ENCODE results near the gene PSKH1. TPM values are rescaled to one million over a fixed set of nuclear protein-coding genes. Genes with fewer than 3 reads are reported as not detected.

Gene PSKH1
- polyA plus RNA-seq, 6 donors from 2014 or later = 14.2 to 24.4 (median 17.4) TPM

GRCh38 chr16:67927131-67927941 lies 34.3 kb downstream of the PSKH1 start:
- ATAC-seq (ENCODE audit: low read depth in 2 of 2) = no peak
- Mint-ChIP-seq H3K4me3 (no peak overlapping the region), H3K27me3 (no peaks in the 10 kb centered on the region), H3K4me1 (peaks cover 32 to 46% (median 43%) of the 10 kb centered on the region in 3 donors), H3K9me3 (no peaks in the 10 kb centered on the region), H3K27ac (peak overlapping the region in 1 of 6 donors; percentile 75), H3K36me3 (no peaks in the 10 kb centered on the region)
- no peak for DNase-seq

DNA sequence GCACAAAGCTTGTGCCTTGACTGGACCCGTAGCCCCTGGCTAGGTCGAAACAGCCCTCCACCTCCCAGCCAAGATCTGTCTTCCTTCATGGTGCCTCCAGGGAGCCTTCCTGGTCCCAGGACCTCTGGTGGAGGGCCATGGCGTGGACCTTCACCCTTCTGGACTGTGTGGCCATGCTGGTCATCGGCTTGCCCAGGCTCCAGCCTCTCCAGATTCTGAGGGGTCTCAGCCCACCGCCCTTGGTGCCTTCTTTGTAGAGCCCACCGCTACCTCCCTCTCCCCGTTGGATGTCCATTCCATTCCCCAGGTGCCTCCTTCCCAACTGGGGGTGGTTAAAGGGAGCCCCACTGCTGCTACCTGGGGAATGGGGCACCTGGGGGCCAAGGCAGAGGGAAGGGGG lies 35.1 kb downstream of the PSKH1 start:
- no peaks in the 10 kb centered on the region for H3K36me3 Mint-ChIP-seq
- H3K9me3 Mint-ChIP-seq = no peaks in the 10 kb centered on the region
- ATAC-seq (ENCODE audit: low read depth in 2 of 2) = peak in 1 of 2 donors; percentile 6
- no peak overlapping the region for H3K4me3 Mint-ChIP-seq
- no peaks in the 10 kb centered on the region for H3K27me3 Mint-ChIP-seq
- H3K4me1 Mint-ChIP-seq = peaks cover 30 to 45% (median 38%) of the 10 kb centered on the region in 3 donors
- DNase-seq = no peak
- H3K27ac Mint-ChIP-seq = peak overlapping the region in 3 of 6 donors; percentile 24 to 78 (median 75)

GRCh38 chr16:67928561-67929364 lies 35.7 kb downstream of the PSKH1 start:
- ATAC-seq (ENCODE audit: low read depth in 2 of 2) (peak; percentile 85 to 90), DNase-seq (peak; percentile 59)
- H3K4me3 Mint-ChIP-seq = no peak overlapping the region
- peaks cover 30 to 42% (median 39%) of the 10 kb centered on the region in 3 donors for H3K4me1 Mint-ChIP-seq
- H3K36me3 Mint-ChIP-seq = no peaks in the 10 kb centered on the region
- H3K27me3 Mint-ChIP-seq = no peaks in the 10 kb centered on the region
- no peaks in the 10 kb centered on the region for H3K9me3 Mint-ChIP-seq
- peak overlapping the region in 3 of 6 donors; percentile 11 to 75 (median 24) for H3K27ac Mint-ChIP-seq

- H3K27me3 Mint-ChIP-seq = no peaks in the 10 kb centered on the region
- H3K4me3 Mint-ChIP-seq = no peak overlapping the region
- no peak for ATAC-seq (ENCODE audit: low read depth in 2 of 2)
- H3K9me3 Mint-ChIP-seq = no peaks in the 10 kb centered on the region
- DNase-seq = no peak
- no peak overlapping the region for H3K27ac Mint-ChIP-seq
- peaks cover 31 to 41% (median 36%) of the 10 kb centered on the region in 3 donors for H3K4me1 Mint-ChIP-seq
- H3K36me3 Mint-ChIP-seq = peaks cover 0 to 3% of the 10 kb centered on the region in 2 donors
These were observed 37.1 kb downstream of the PSKH1 start for GRCh38 chr16:67930191-67930590.

- H3K27me3 Mint-ChIP-seq = no peaks in the 10 kb centered on the region
- H3K36me3 Mint-ChIP-seq = peaks cover 0 to 8% of the 10 kb centered on the region in 2 donors
- H3K4me1 Mint-ChIP-seq = peaks cover 33 to 41% (median 36%) of the 10 kb centered on the region in 3 donors
- no peak for DNase-seq
- no peak overlapping the region for H3K27ac Mint-ChIP-seq
- no peak for ATAC-seq (ENCODE audit: low read depth in 2 of 2)
- H3K9me3 Mint-ChIP-seq = no peaks in the 10 kb centered on the region
- H3K4me3 Mint-ChIP-seq = no peak overlapping the region
These were observed 37.7 kb downstream of the PSKH1 start for GRCh38 chr16:67930678-67931211.

DNA sequence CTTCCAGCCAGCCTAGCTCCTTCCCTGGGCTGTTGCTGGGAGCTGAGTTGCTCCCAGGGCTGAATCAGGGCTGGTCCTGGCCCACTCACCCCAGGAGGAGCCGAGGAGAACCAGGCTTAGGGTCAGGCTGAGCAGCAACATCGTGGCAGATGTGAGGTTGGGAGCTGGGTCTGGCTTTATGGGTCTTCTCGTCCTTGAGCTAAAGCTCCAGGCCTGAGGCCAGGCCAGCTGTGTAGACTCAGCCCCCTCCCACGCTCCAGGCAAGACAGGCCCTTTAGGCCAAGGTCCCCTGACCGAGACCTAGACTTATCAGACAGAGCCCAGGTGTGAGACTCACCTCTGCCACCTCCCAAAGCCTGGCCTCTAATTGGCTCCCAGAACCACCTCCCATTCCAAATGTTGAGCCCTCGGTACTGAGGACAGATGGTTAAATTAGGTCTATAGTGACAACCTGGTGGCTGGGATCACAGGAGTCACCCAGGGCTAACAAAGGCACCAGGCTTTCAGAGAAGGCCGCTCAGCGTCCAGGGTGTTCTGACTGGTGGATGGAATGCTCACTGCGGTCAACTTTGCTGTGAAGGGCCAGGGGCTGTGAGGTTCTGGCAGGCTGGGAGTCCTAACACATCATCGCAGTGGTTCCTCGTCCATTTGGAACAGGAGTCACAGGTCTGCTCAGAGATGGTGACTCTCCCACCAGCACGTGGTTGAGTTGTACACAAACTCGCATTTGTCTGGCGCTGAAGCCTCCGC lies 38.8 kb downstream of the PSKH1 start, which contains the start of gene CTRL:
Gene CTRL (minus strand): TSS at position 151 of the 750 bp plus-strand sequence. CDS start 10 bp downstream, at position 141.
- peaks cover 27 to 35% (median 28%) of the 10 kb centered on the region in 3 donors for H3K4me1 Mint-ChIP-seq
- peak within 1 kb of the TSS in 1 of 8 donors; percentile 33 for H3K4me3 Mint-ChIP-seq
- ATAC-seq (ENCODE audit: low read depth in 2 of 2) (no peak), DNase-seq (no peak)
- H3K27me3 Mint-ChIP-seq = no peaks in the 10 kb centered on the region
- peak within 1 kb of the TSS in 2 of 6 donors; percentile 27 to 32 for H3K27ac Mint-ChIP-seq
- no peaks in the 10 kb centered on the region for H3K9me3 Mint-ChIP-seq
- peaks cover 0 to 10% of the 10 kb centered on the region in 2 donors for H3K36me3 Mint-ChIP-seq

- H3K27me3 Mint-ChIP-seq = no peaks in the 10 kb centered on the region
- ATAC-seq (ENCODE audit: low read depth in 2 of 2) = no peak
- peaks cover 0 to 10% of the 10 kb centered on the region in 2 donors for H3K36me3 Mint-ChIP-seq
- H3K4me1 Mint-ChIP-seq = peaks cover 32 to 40% (median 34%) of the 10 kb centered on the region in 3 donors
- no peak for DNase-seq
- peak overlapping the region in 2 of 6 donors; percentile 27 to 32 for H3K27ac Mint-ChIP-seq
- no peaks in the 10 kb centered on the region for H3K9me3 Mint-ChIP-seq
- peak overlapping the region in 1 of 8 donors; percentile 33 for H3K4me3 Mint-ChIP-seq
These were observed 39.4 kb downstream of the PSKH1 start for GRCh38 chr16:67932462-67932840.

GRCh38 chr16:67933805-67934204 lies 40.8 kb downstream of the PSKH1 start:
- H3K4me3 Mint-ChIP-seq = peak overlapping the region in 5 of 8 donors; percentile 10 to 71 (median 45)
- peaks cover 0 to 10% of the 10 kb centered on the region in 2 donors for H3K36me3 Mint-ChIP-seq
- no peaks in the 10 kb centered on the region for H3K9me3 Mint-ChIP-seq
- peaks cover 25 to 29% (median 25%) of the 10 kb centered on the region in 3 donors for H3K4me1 Mint-ChIP-seq
- ATAC-seq (ENCODE audit: low read depth in 2 of 2) (no peak), DNase-seq (no peak)
- H3K27me3 Mint-ChIP-seq = no peaks in the 10 kb centered on the region
- peak overlapping the region in 3 of 6 donors; percentile 37 to 92 (median 62) for H3K27ac Mint-ChIP-seq

DNA sequence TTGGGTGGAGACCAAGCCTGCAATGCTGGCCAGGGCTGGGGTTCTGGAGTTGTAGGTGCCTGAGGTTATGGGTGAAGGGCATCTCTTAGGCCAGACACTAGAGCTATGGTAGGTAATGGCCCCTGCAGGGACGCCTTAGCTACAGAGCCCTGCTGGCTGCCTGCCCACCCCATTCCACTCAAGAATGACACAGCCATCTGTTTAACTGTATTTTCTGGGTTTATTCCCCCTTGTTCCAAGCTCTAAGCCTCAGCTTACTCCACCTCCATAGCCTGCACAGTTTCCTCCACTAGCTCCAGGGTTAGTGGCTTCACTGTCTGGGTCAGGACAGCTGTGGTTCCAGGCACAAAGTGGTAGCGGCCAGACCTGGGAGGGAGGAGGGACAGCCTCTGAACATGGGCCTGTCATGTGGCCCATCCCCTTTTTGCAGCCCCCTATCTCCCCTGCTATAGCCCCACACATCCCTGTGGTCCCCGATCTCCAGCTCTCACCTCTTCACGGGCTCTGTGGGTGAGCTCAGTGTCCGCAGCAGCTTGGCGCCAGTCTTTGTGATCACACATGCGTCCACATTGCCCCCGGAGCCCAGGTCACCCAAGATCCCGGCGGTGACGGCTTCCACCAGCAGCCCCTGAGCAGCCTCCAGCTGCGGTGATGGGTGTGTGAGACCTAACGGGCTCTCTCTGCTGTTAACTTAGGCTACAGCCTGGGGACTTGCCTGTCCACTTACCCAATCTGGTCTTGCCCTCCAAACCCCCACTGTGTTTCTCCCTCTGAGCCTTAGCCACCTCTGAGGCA lies 41.4 kb downstream of the PSKH1 start:
- H3K4me3 Mint-ChIP-seq = peak overlapping the region in 5 of 8 donors; percentile 3 to 99 (median 71)
- peaks cover 0 to 10% of the 10 kb centered on the region in 2 donors for H3K36me3 Mint-ChIP-seq
- no peak for DNase-seq
- no peak for ATAC-seq (ENCODE audit: low read depth in 2 of 2)
- H3K9me3 Mint-ChIP-seq = no peaks in the 10 kb centered on the region
- peak overlapping the region in 5 of 6 donors; percentile 47 to 99 (median 97) for H3K27ac Mint-ChIP-seq
- no peaks in the 10 kb centered on the region for H3K27me3 Mint-ChIP-seq
- H3K4me1 Mint-ChIP-seq = peaks cover 25 to 29% (median 29%) of the 10 kb centered on the region in 3 donors

- H3K27ac Mint-ChIP-seq = peak overlapping the region; percentile 90 to 99 (median 96)
- H3K4me1 Mint-ChIP-seq = peaks cover 30 to 34% (median 31%) of the 10 kb centered on the region in 3 donors
- peak overlapping the region in 6 of 8 donors; percentile 99 to 100 (median 99) for H3K4me3 Mint-ChIP-seq
- no peak for ATAC-seq (ENCODE audit: low read depth in 2 of 2)
- DNase-seq = no peak
- H3K36me3 Mint-ChIP-seq = peaks cover 0 to 10% of the 10 kb centered on the region in 2 donors
- H3K27me3 Mint-ChIP-seq = no peaks in the 10 kb centered on the region
- H3K9me3 Mint-ChIP-seq = no peaks in the 10 kb centered on the region
These were observed 42.0 kb downstream of the PSKH1 start for GRCh38 chr16:67935101-67935401.

- ATAC-seq (ENCODE audit: low read depth in 2 of 2) = peak; percentile 86 to 87
- Mint-ChIP-seq H3K4me1 (peaks cover 34 to 36% (median 35%) of the 10 kb centered on the region in 3 donors), H3K27ac (peak overlapping the region; percentile 90 to 99 (median 97)), H3K27me3 (no peaks in the 10 kb centered on the region), H3K9me3 (no peaks in the 10 kb centered on the region), H3K4me3 (peak overlapping the region; percentile 99 to 100 (median 99)), H3K36me3 (peaks cover 0 to 10% of the 10 kb centered on the region in 2 donors)
- DNase-seq = peak; percentile 89
These were observed 42.5 kb downstream of the PSKH1 start for GRCh38 chr16:67935402-67936123.

Measured in naive B cell (primary cell).